GM19239 (cell line): ENCODE results near the gene ENTPD2.
A peak's percentile ranks its signal among the peaks of the same experiment; 100 is the strongest.
"Not testable (repeated sequence)": the region's sequence is repeated elsewhere in the genome, so short reads cannot be mapped to it uniquely, and the experiment has no call there.

Source experiments
- DNase-seq: peaks from one replicate; pipeline ENCODE4 v3.0.0; 2011; ENCODE audit warnings: low spot score; ENCODE audit not compliant: insufficient read length
- FAIRE-seq: peaks from 2 replicates; lab custom pipeline; 2011; peaks lifted over from hg19 to GRCh38; lab: Jason Lieb, UNC

The ENTPD2 gene

DNA sequence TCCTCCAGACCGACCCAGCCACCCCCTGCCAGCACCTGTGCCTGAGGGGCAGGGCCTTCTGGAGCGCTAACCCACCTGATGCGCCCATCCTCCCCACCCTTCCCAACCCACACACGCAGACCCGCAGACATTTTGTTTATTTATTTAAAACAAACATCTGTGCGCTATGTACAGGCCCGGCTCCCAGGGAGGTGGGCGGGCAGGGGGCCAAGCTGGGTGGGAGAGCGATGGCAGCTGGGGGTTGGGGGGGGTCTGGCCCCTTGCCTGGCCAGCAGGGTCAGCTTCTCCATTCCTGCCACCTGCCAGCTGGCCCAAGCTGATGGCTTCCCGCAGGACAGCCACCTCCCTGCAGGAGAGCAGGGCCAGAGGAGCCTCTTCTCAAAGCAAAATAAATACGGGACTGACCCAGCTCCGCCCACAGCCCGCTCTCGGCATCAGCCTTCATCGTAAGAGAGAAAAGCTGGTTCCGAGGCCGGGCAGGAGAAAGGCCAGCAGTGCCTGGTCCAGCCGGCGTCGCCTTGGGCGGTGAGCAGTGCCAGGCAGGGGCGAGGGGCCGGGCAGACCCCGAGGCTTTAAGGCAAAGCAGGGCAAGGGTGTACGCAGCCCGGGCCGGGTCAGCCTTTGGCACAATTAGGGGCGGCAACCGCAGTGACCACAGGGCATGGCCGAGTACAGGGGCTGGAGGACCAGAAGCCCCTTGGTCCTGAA lies 46.6 kb downstream of the ENTPD2 start:
- FAIRE-seq (no peak), DNase-seq (no peak)

DNA sequence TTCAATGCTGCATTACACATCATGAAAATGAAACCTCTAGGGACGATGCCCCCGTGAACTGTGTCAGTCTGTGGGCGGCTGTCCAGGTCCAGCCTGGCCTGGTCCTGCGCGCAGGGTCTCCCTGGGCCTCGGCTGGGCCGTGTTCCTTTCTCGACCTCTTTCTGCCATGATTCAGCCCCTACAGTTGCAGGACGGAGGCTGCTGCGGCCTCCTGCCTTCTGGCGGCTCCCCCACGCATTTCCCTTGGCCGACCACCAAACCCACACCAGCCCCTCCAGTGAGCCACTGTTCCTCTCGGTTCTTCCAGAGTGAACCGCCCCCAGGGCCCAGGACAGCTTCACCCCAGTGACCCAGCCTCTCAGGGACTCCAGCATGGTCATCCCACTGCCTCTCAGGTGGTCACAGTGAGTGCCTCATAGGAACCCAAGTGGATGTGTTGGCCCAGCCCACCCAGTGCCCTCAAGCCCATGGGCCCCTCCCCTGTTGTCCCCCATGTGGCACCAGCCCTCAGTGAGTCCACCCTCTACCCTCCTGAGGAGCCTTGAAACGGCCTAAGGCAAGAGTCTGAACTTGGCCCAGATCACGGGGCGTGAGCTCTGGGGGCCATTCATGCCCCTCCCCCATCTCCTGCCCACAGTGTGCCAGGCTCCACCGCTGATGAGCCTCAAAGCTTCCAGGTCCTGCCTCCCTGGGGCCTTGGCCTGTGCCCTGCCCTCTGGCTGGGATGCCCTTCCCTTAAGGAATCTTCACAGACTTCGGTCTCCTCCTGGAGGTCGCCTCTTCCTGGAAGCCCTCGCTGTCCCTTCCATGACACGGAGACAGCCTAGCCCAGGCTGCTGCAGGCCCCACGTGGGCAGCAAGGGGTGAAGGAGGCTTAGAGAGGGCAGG lies 47.5 kb downstream of the ENTPD2 start:
- FAIRE-seq (no peak), DNase-seq (no peak)

GRCh38 chr9:137004285-137004684 lies 49.6 kb downstream of the ENTPD2 start:
- FAIRE-seq, DNase-seq: not testable (repeated sequence)

- FAIRE-seq (no peak), DNase-seq (no peak)
Observed at GRCh38 chr9:137002646-137003041, 51.2 kb downstream of the ENTPD2 start.

DNA sequence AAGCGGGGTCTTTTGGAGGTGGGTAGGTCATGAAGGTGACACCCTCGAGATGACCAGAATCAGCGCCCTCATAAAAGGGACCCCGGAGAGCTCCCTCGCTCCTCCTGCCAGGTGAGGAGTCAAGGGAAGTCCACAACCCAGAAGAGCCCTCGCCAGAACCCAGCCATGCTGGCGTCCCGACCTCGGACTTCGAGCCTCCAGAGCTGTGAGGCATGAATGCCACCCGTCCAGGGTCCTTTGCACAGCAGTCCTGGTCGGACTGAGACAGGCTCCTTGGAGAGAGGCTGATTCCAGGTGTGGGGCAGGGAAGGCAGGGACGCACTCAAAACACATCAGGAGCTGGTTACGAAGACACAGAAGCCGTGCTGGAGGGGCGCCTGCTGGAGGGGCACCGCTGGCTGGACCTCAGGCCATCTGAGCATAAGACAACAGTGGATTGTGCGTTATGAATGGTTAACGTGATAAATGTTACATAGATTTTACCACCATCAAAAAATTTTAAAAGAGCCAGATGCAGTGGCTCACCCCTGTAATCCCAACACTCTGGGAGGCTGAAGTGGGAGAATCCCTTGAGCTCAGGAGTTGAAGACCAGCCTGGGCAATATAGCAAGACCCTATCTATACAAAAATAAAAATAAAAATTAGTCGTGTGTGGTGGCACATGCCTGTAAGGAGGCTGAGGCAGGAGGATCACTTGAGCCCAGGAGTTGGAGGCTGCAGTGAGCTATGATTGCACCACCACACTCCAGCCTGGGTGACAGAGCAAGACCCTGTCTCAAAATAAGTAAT lies 51.8 kb downstream of the ENTPD2 start:
- FAIRE-seq: no peak
- DNase-seq: no peak

DNA sequence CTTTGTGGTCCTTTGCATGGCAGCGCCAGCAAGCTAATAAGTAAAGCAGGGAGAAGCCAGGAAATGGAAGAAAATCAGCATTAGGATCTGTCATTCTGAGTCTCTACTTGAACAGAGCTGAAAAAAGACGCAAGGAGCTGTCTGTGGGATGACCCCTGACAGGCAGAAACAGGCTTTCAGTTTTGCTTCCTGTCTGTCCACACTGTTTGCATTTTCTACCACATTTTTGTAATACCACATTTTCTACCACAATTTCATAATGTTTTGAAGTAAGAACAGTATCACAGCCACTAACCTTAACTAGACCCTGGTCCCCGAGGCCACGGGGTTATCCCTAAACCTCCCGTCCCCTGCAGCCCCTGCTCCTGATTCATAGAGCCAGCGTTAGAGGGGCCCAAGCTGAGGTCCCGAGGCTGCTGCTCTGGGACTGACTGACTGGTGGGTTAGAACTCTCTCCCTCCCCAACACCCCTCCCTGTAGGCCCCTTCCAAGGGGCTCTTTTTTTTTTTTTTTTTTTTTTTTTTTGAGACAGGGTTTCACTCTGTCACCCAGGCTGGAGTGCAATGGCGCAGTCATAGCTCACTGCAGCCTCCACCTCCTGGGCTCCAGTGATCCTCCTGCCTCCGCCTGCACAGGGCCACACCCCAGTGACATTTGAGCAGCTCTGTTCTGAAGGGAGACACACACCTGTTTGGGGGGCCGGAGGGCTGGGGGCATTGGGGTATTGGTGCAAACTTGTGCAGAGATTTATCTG lies 53.5 kb downstream of the ENTPD2 start:
- FAIRE-seq (peak; percentile 87), DNase-seq (peak; percentile 92)
